PC-3 (cell line): Measurements from ENCODE around the gene FOXA3. TPM values are rescaled to one million over a fixed set of nuclear protein-coding genes. Genes with fewer than 3 reads are reported as not detected.

Experiments
- ATAC-seq: fragments of 200-7000 bp; cut with Tn5 transposase; 2 replicates; pipeline ENCODE4 v1.9.1; 2020; ENCODE audit warnings: mild to moderate bottlenecking, moderate library complexity
- BruUV-seq: library from RNA; stranded (reverse); fragments of 400-500 nt; replicated peaks from 2 replicates; lab custom pipeline; 2021; lab: Mats Ljungman, UMichigan
- CTCF ChIA-PET: fragments of 300-600 bp; sonication (Branson Sonifier 250); formaldehyde crosslinking; loops from one replicate; lab custom pipeline; 2022; ENCODE audit warnings: antibody characterized with exemption; lab: Charles Lee
- POLR2A ChIA-PET: fragments of 300-600 bp; sonication (Branson Sonifier 250); formaldehyde crosslinking; loops from one replicate; lab custom pipeline; 2022; ENCODE audit warnings: antibody characterized with exemption; ENCODE audit not compliant: unreplicated experiment; lab: Charles Lee
- DNase-seq: peaks from one replicate; pipeline ENCODE4 v3.0.0-alpha.2; 2015
- H2AFZ ChIP-seq: fragments of 300-600 bp; sonication (generic); 2 replicates; pipeline ENCODE4 v1.6.0; 2016; ENCODE audit warnings: antibody characterized with exemption, low read length
- H3F3A ChIP-seq: fragments of 300-600 bp; sonication (generic); one replicate; pipeline ENCODE4 v1.6.0; 2017; ENCODE audit warnings: antibody characterized with exemption, low read length, control low read depth, mild to moderate bottlenecking; ENCODE audit not compliant: unreplicated experiment
- H3K27ac ChIP-seq: fragments of 300-600 bp; sonication (generic); 2 replicates; pipeline ENCODE4 v1.5.1; 2016; ENCODE audit warnings: mild to moderate bottlenecking, low read length
- H3K27me3 ChIP-seq: fragments of 300-600 bp; sonication (generic); 2 replicates; pipeline ENCODE4 v1.6.1; 2016; ENCODE audit warnings: low read length, mixed read lengths
- H3K36me3 ChIP-seq: fragments of 300-600 bp; sonication (generic); 2 replicates; pipeline ENCODE4 v1.6.1; 2016; ENCODE audit warnings: low read depth, mixed run types, low read length, mixed read lengths
- H3K4me1 ChIP-seq: fragments of 300-600 bp; sonication (generic); 2 replicates; pipeline ENCODE4 v1.5.1; 2016; ENCODE audit warnings: low read length; ENCODE audit not compliant: insufficient read depth
- H3K4me2 ChIP-seq: fragments of 300-600 bp; sonication (generic); 2 replicates; pipeline ENCODE4 v1.6.0; 2016; ENCODE audit warnings: low read length
- H3K4me3 ChIP-seq: fragments of 300-600 bp; sonication (generic); 2 replicates; pipeline ENCODE4 v1.5.1; 2016; ENCODE audit warnings: mild to moderate bottlenecking, low read length, mixed read lengths
- H3K79me2 ChIP-seq: fragments of 300-600 bp; sonication (generic); 2 replicates; pipeline ENCODE4 v1.6.1; 2017; ENCODE audit warnings: low read length, mixed read lengths
- H3K9ac ChIP-seq: fragments of 300-600 bp; sonication (generic); 2 replicates; pipeline ENCODE4 v1.6.0; 2016; ENCODE audit warnings: mild to moderate bottlenecking, low read length
- H3K9me2 ChIP-seq: fragments of 300-600 bp; sonication (generic); replicated peaks from 2 replicates; pipeline ENCODE4 v1.6.1; 2016; ENCODE audit warnings: mixed run types, low read length, mixed read lengths
- H3K9me3 ChIP-seq: fragments of 300-600 bp; sonication (generic); 2 replicates; pipeline ENCODE4 v1.6.1; 2016; ENCODE audit warnings: low read length, mixed read lengths
- H4K20me1 ChIP-seq: fragments of 300-600 bp; sonication (generic); 2 replicates; pipeline ENCODE4 v1.6.1; 2016; ENCODE audit warnings: low read length, mixed read lengths
- CTCF ChIP-seq: fragments of 300-600 bp; sonication (generic); conservative IDR thresholded peaks from 2 replicates; pipeline ENCODE4 v1.5.1; 2017; ENCODE audit warnings: antibody characterized with exemption, low read depth, mild to moderate bottlenecking, low read length
- EZH2 ChIP-seq: fragments of 300-600 bp; sonication (generic); IDR thresholded peaks from one replicate; pipeline ENCODE4 v1.6.1; 2017; ENCODE audit warnings: antibody characterized with exemption, mild to moderate bottlenecking, low read length; ENCODE audit not compliant: unreplicated experiment
- EZH2phosphoT487 ChIP-seq: fragments of 300-600 bp; sonication (generic); IDR thresholded peaks from 2 replicates; pipeline ENCODE4 v1.6.1; 2018; ENCODE audit warnings: mild to moderate bottlenecking, antibody characterized with exemption, low read length, borderline replicate concordance
- intact Hi-C: fragments of 100-400 bp; cut with micrococcal nuclease; formaldehyde crosslinking; loops from 2 replicates; pipeline ENCODE4 v1.9.0; 2023
- total RNA-seq: library from RNA; depleted of rRNA; stranded (reverse); fragments of >200 nt; gene quantifications from 2 replicates; pipeline ENCODE4 v1.2.3, GENCODE V29; 2014; rRNA removed

Gene FOXA3
- total RNA-seq, 1 experiment from 2014 or later: 0.33 TPM

- no peaks in the 10 kb centered on the region for H3F3A ChIP-seq
- ChIA-PET CTCF (no interaction called here), POLR2A (no interaction called here)
- no peaks in the 10 kb centered on the region for H3K9me3 ChIP-seq
- no peak overlapping the region for H3K9ac ChIP-seq
- H3K4me2 ChIP-seq: no peak overlapping the region
- no peaks in the 10 kb centered on the region for H3K27me3 ChIP-seq
- no peaks in the 10 kb centered on the region for H3K4me1 ChIP-seq
- H3K27ac ChIP-seq: no peak overlapping the region
- no peaks in the 10 kb centered on the region for H4K20me1 ChIP-seq
- no peaks in the 10 kb centered on the region for H3K79me2 ChIP-seq
- intact Hi-C loops: loop anchor here (10.0 kb wide), 1 partner anchor 74 kb away; the partner anchor contains the start of gene CCDC61
- DNase-seq (no peak), ATAC-seq (no peak)
- H2AFZ ChIP-seq: no peak overlapping the region
- no TSS peak for BruUV-seq
- no peak for TF ChIP-seq EZH2
- TF ChIP-seq CTCF: no peak
- TF ChIP-seq EZH2phosphoT487: no peak
- no peak overlapping the region for H3K4me3 ChIP-seq
- H3K36me3 ChIP-seq: no peaks in the 10 kb centered on the region
- H3K9me2 ChIP-seq: no peaks in the 10 kb centered on the region
Measured at GRCh38 chr19:45920458-45920857, 56.3 kb downstream of the FOXA3 start.

DNA sequence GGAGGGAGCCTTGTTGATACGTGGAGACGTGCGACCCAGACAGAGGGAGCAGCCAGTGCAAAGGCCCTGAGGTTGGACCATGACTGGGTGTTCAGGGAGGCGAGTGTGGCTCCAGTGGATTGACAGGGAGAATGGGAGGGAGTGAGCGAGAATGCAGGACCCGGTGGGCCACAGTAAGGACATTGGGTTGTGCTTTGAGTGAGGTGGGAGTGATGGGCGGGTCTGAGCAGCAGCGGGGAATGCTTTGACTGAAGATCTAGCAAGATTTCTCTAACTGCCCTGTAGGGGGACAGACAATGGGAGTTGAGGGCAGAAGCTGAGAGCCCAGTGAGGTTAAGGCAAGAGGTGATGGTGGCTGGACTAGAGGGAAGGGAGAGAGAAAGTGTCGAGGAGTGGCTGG lies 58.2 kb downstream of the FOXA3 start:
- Histone ChIP-seq H2AFZ (no peak overlapping the region), H3F3A (no peaks in the 10 kb centered on the region), H3K9ac (no peak overlapping the region), H3K27ac (no peak overlapping the region), H3K9me2 (no peaks in the 10 kb centered on the region), H3K4me2 (no peak overlapping the region), H3K27me3 (no peaks in the 10 kb centered on the region), H3K79me2 (no peaks in the 10 kb centered on the region), H4K20me1 (no peaks in the 10 kb centered on the region), H3K4me3 (no peak overlapping the region), H3K9me3 (no peaks in the 10 kb centered on the region), H3K4me1 (no peaks in the 10 kb centered on the region), H3K36me3 (no peaks in the 10 kb centered on the region)
- DNase-seq: peak; percentile 11
- BruUV-seq: no TSS peak
- TF ChIP-seq CTCF (0 out of 2 replicates have a peak, but pooled peaks have one; percentile 16), EZH2phosphoT487 (no peak), EZH2 (no peak)
- no peak for ATAC-seq
- ChIA-PET POLR2A (no interaction called here), CTCF (no interaction called here)
- intact Hi-C loops: loop anchor here (10.0 kb wide), 1 partner anchor 73 kb away; the partner anchor contains the start of gene CCDC61

Other genes starting within 250 kb of the FOXA3 start
- 28.9 and 37.8 TPM in 2 replicates for gene EML2, start 224.9 kb upstream of the FOXA3 start, total RNA-seq
- 1.9 and 4.8 TPM in 2 replicates for gene GIPR, start 196.1 kb upstream of the FOXA3 start, total RNA-seq
- gene SNRPD2, start 172.4 kb upstream of the FOXA3 start, total RNA-seq: 554 and 631 TPM in 2 replicates
- 9.8 and 13.4 TPM in 2 replicates for gene QPCTL, start 171.7 kb upstream of the FOXA3 start, total RNA-seq
- 12.8 and 16.1 TPM in 2 replicates for gene FBXO46, start 133.4 kb upstream of the FOXA3 start, total RNA-seq
- not detected in 2 replicates for gene MEIOSIN, start 130.9 kb upstream of the FOXA3 start, total RNA-seq
- 9.3 and 13.6 TPM in 2 replicates for gene SIX5, start 95.1 kb upstream of the FOXA3 start, total RNA-seq
- gene DMPK, start 81.8 kb upstream of the FOXA3 start, total RNA-seq: 18.3 and 18.9 TPM in 2 replicates
- 34.9 and 50.3 TPM in 2 replicates for gene DMWD, start 71.5 kb upstream of the FOXA3 start, total RNA-seq
- 0.12 TPM in 1 of 2 replicates, not detected in the other for gene RSPH6A, start 49.0 kb upstream of the FOXA3 start, total RNA-seq
- gene SYMPK, start 1.2 kb upstream of the FOXA3 start, total RNA-seq: 36.6 and 67.3 TPM in 2 replicates
- gene IRF2BP1, start 21.8 kb downstream of the FOXA3 start, total RNA-seq: 31.5 and 38.6 TPM in 2 replicates
- gene MYPOP, start 38.3 kb downstream of the FOXA3 start, total RNA-seq: 5.4 and 12.0 TPM in 2 replicates
- not detected in 2 replicates for gene NANOS2, start 50.5 kb downstream of the FOXA3 start, total RNA-seq
- gene NOVA2, start 109.5 kb downstream of the FOXA3 start, total RNA-seq: 0.06 TPM in 1 of 2 replicates, not detected in the other
- 6.3 and 7.7 TPM in 2 replicates for gene CCDC61, start 131.1 kb downstream of the FOXA3 start, total RNA-seq
- gene PGLYRP1, start 158.7 kb downstream of the FOXA3 start, total RNA-seq: not detected in 2 replicates
- gene IGFL4, start 176.7 kb downstream of the FOXA3 start, total RNA-seq: not detected in 2 replicates